DOHH2 (cell line): ENCODE data around the gene DKK3.

Experiments
- CTCF ChIP-seq: fragments of 200-600 bp; sonication (generic); IDR thresholded peaks from one replicate; pipeline ENCODE4 v1.5.1; 2014; ENCODE audit warnings: antibody characterized with exemption, mild to moderate bottlenecking, low read depth, low read length; ENCODE audit not compliant: poor library complexity, severe bottlenecking
- EZH2phosphoT487 ChIP-seq: fragments of 200-600 bp; sonication (generic); IDR thresholded peaks from 2 replicates; pipeline ENCODE4 v1.6.1; 2017; ENCODE audit warnings: borderline replicate concordance, mild to moderate bottlenecking, antibody characterized with exemption, low read length, moderate library complexity, mixed read lengths

- TF ChIP-seq CTCF (no peak), EZH2phosphoT487 (no peak)
Measured at GRCh38 chr11:11963067-11963466, 45.4 kb downstream of the DKK3 start.
